IMR-90 (cell line): ENCODE data around the gene ANK3. TPM values are rescaled to one million over a fixed set of nuclear protein-coding genes. Genes with fewer than 3 reads are reported as not detected.

ENCODE experiments used
- ATAC-seq: fragments of 200-7000 bp; cut with Tn5 transposase; 2 replicates; pipeline ENCODE4 v1.9.1; 2020; ENCODE audit warnings: low read depth, mild to moderate bottlenecking, moderate library complexity
- BruUV-seq: library from RNA; stranded (reverse); fragments of 400-500 nt; replicated peaks from 2 replicates; lab custom pipeline; 2021; lab: Mats Ljungman, UMichigan
- CTCF ChIA-PET: fragments of 300-600 bp; formaldehyde crosslinking; extraction: SDS; loops from one replicate; lab custom pipeline; 2021; ENCODE audit warnings: antibody characterized with exemption; lab: Yijun Ruan, JAX
- POLR2A ChIA-PET: fragments of 300-600 bp; sonication (Branson Sonifier 250); formaldehyde crosslinking; loops from one replicate; lab custom pipeline; 2022; ENCODE audit warnings: antibody characterized with exemption; ENCODE audit not compliant: unreplicated experiment; lab: Charles Lee
- DNase-seq: peaks from one replicate; pipeline ENCODE4 v3.0.0; 2013
- H2AFZ ChIP-seq: replicated peaks from 2 replicates; pipeline ENCODE3; 2013; ENCODE audit warnings: low read length, mild to moderate bottlenecking; ENCODE audit not compliant: poor library complexity
- H2AK5ac ChIP-seq: 2 replicates; pipeline ENCODE4 v1.6.1; 2013; ENCODE audit warnings: low read depth, low read length, inconsistent platforms
- H2AK9ac ChIP-seq: replicated peaks from 2 replicates; pipeline ENCODE3; 2013; ENCODE audit warnings: mild to moderate bottlenecking, low read depth, low read length, moderate library complexity; ENCODE audit not compliant: poor library complexity
- H2BK120ac ChIP-seq: 2 replicates; pipeline ENCODE4 v1.6.1; 2013; ENCODE audit warnings: low read depth, low read length, inconsistent platforms
- H2BK15ac ChIP-seq: 3 replicates; pipeline ENCODE4 v1.6.1; 2013; ENCODE audit warnings: low read depth, low read length, inconsistent platforms
- H2BK20ac ChIP-seq: 2 replicates; pipeline ENCODE4 v1.6.1; 2013; ENCODE audit warnings: low read depth, mild to moderate bottlenecking, inconsistent platforms, low read length, moderate library complexity
- H2BK5ac ChIP-seq: 2 replicates; pipeline ENCODE4 v1.6.1; 2013; ENCODE audit warnings: mild to moderate bottlenecking, low read depth, low read length, inconsistent platforms; ENCODE audit not compliant: poor library complexity, severe bottlenecking
- H3K14ac ChIP-seq: replicated peaks from 2 replicates; pipeline ENCODE4 v1.6.1; 2013; ENCODE audit warnings: low read depth, low read length, inconsistent platforms
- H3K18ac ChIP-seq: 2 replicates; pipeline ENCODE4 v1.6.1; 2013; ENCODE audit warnings: low read depth, low read length, control low read depth
- H3K23ac ChIP-seq: 2 replicates; pipeline ENCODE4 v1.6.1; 2013; ENCODE audit warnings: low read depth, low read length, inconsistent platforms
- H3K27ac ChIP-seq: 2 replicates; pipeline ENCODE4 v1.5.1; 2013; ENCODE audit warnings: mild to moderate bottlenecking, control low read depth, low read length; ENCODE audit not compliant: insufficient read depth
- H3K27me3 ChIP-seq: 2 replicates; pipeline ENCODE4 v1.6.1; 2013; ENCODE audit warnings: low read length; ENCODE audit not compliant: control insufficient read depth, insufficient read depth
- H3K36me3 ChIP-seq: 2 replicates; pipeline ENCODE4 v1.6.1; 2013; ENCODE audit warnings: low read length, mixed read lengths; ENCODE audit not compliant: control insufficient read depth, insufficient read depth
- H3K4ac ChIP-seq: 2 replicates; pipeline ENCODE4 v1.6.1; 2013; ENCODE audit warnings: low read depth, low read length, inconsistent platforms
- H3K4me1 ChIP-seq: 2 replicates; pipeline ENCODE4 v1.6.1; 2013; ENCODE audit warnings: low read length, mixed read lengths; ENCODE audit not compliant: control insufficient read depth, insufficient read depth
- H3K4me2 ChIP-seq: 2 replicates; pipeline ENCODE4 v1.6.1; 2013; ENCODE audit warnings: low read depth, mild to moderate bottlenecking, control low read depth, low read length, moderate library complexity
- H3K4me3 ChIP-seq: 2 replicates; pipeline ENCODE4 v1.5.1; 2013; ENCODE audit warnings: low read depth, mild to moderate bottlenecking, control low read depth, low read length, moderate library complexity; ENCODE audit not compliant: insufficient read depth
- H3K56ac ChIP-seq: 2 replicates; pipeline ENCODE4 v1.6.1; 2013; ENCODE audit warnings: low read length, inconsistent platforms; ENCODE audit not compliant: insufficient read depth; ENCODE audit errors: extremely low read depth
- H3K79me1 ChIP-seq, 2 experiments: 2 replicates each; pipeline ENCODE4 v1.6.1; 2013; ENCODE audit warnings: low read length in 2 of 2, inconsistent platforms in 1 of 2, low read depth in 1 of 2
- H3K9ac ChIP-seq: 2 replicates; pipeline ENCODE4 v1.6.1; 2013; ENCODE audit warnings: low read depth, low read length, control low read depth
- H3K9me1 ChIP-seq: 2 replicates; pipeline ENCODE4 v1.6.1; 2013; ENCODE audit warnings: low read length, inconsistent platforms; ENCODE audit not compliant: insufficient read depth
- H3K9me3 ChIP-seq: 2 replicates; pipeline ENCODE4 v1.6.1; 2013; ENCODE audit warnings: low read length; ENCODE audit not compliant: control insufficient read depth, insufficient read depth
- H4K20me1 ChIP-seq: 2 replicates; pipeline ENCODE4 v1.6.1; 2013; ENCODE audit warnings: low read length, inconsistent platforms; ENCODE audit not compliant: insufficient read depth
- H4K5ac ChIP-seq: 2 replicates; pipeline ENCODE4 v1.6.1; 2013; ENCODE audit warnings: mild to moderate bottlenecking, low read depth, low read length, control low read depth
- H4K8ac ChIP-seq, 2 experiments: 2 replicates each; pipeline ENCODE4 v1.6.1; 2013; ENCODE audit warnings: low read depth in 2 of 2, low read length in 2 of 2, control low read depth in 1 of 2, inconsistent platforms in 1 of 2
- H4K91ac ChIP-seq: 2 replicates; pipeline ENCODE4 v1.6.1; 2013; ENCODE audit warnings: low read depth, low read length, inconsistent platforms; ENCODE audit not compliant: insufficient read depth
- CEBPB ChIP-seq: IDR thresholded peaks from 2 replicates; pipeline ENCODE4 v1.6.1; 2012; ENCODE audit warnings: low read depth, low read length, improper control_type of control experiment
- MAFK ChIP-seq: IDR thresholded peaks from 2 replicates; pipeline ENCODE4 v1.6.1; 2012; ENCODE audit warnings: low read depth, low read length, improper control_type of control experiment
- SMC3 ChIP-seq: fragments of 150-350 bp; IDR thresholded peaks from 2 replicates; pipeline ENCODE4 v1.6.1; 2016; ENCODE audit warnings: low read depth, mild to moderate bottlenecking, antibody characterized with exemption, low read length, moderate library complexity
- WGBS, 2 experiments: methylation state at CpG; one replicate each; pipeline versions ENCODE4 v1.1.5 to v1.1.7; 2013; ENCODE audit warnings: missing lambda C conversion rate in 2 of 2; ENCODE audit not compliant: insufficient read length in 1 of 2; ENCODE audit errors: extremely low coverage in 2 of 2; 5-methylcytosine and 5-hydroxymethylcytosine counted together
- dilution Hi-C: fragments of 300-500 bp; cut with HindIII; formaldehyde crosslinking; loops from one replicate; pipeline ENCODE4 v1.14.3; 2018; ENCODE audit warnings: low sequenced_read_pairs; ENCODE audit not compliant: unreplicated experiment
- in situ Hi-C: fragments of 300-500 bp; cut with MboI; formaldehyde crosslinking; loops from 3 replicates; pipeline ENCODE4 v1.14.3; 2019; ENCODE audit warnings: low sequenced_read_pairs, inconsistent platforms, mixed read lengths
- intact Hi-C: fragments of 100-400 bp; cut with micrococcal nuclease; formaldehyde crosslinking; loops from 2 replicates; pipeline ENCODE4 v1.10.0; 2022
- polyA plus RNA-seq, 3 experiments: library from polyadenylated mRNA; depleted of rRNA; stranded (reverse); fragments of >200 nt; gene quantifications; 2 replicates each; pipeline ENCODE4 v1.2.3, GENCODE V29; 2012; ENCODE audit warnings: low replicate concordance in 1 of 3
- total RNA-seq: library from RNA; depleted of rRNA; stranded (reverse); fragments of >200 nt; gene quantifications from 2 replicates; pipeline ENCODE4 v1.2.3, GENCODE V29; 2012

The ANK3 gene
- total and polyA plus RNA-seq, 2 of the 4 experiments (the other 2 are of a cell fraction), result 0.63 to 1.8 TPM

DNA sequence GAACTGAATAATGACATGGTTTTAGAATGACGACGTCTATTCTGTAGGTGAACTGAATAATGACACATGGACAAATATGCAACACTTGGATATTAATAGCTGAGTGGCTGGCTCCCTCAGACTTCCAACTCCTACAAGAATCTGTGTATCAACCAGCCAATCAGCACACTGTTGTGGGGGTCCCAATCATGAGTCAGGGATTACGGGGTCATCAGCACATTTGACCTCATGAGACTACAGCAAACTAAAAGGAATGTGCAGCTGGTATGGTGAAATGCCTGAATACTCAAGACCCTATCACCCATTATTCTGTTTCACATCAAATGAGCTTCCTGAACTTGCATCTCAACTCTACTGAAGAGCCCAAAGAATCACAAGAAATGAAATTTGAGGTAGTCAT lies 192.5 kb downstream of the ANK3 start:
- Histone ChIP-seq H2AK9ac (no peak overlapping the region), H3K4me2 (no peak overlapping the region), H3K4me1 (no peaks in the 10 kb centered on the region), H3K18ac (no peak overlapping the region), H3K9me3 (no peaks in the 10 kb centered on the region), H2AK5ac (no peak overlapping the region), H3K4me3 (no peak overlapping the region), H3K79me1 (no peaks in the 10 kb centered on the region), H3K4ac (no peak overlapping the region), H2BK15ac (no peak overlapping the region), H2BK20ac (no peak overlapping the region), H3K36me3 (no peaks in the 10 kb centered on the region), H3K23ac (no peak overlapping the region), H2BK5ac (no peak overlapping the region), H4K20me1 (no peaks in the 10 kb centered on the region), H2AFZ (no peak overlapping the region), H3K14ac (no peak overlapping the region), H4K8ac (no peak overlapping the region), H3K9ac (no peak overlapping the region), H3K27ac (no peak overlapping the region), H3K9me1 (no peaks in the 10 kb centered on the region), H2BK120ac (no peak overlapping the region), H4K5ac (no peak overlapping the region), H3K56ac (no peak overlapping the region), H4K91ac (no peak overlapping the region), H3K27me3 (peaks cover 13% of the 10 kb centered on the region)
- CTCF ChIA-PET, result interaction anchor here (0.8 kb wide), 1 partner anchor 11 kb away, joined by 3 read pairs; no protein-coding TSS in a partner anchor
- BruUV-seq, result no TSS peak
- no peak for ATAC-seq
- no CpG with 5 or more reads among the region's 3 CpGs for WGBS, 2 experiments
- POLR2A ChIA-PET, result no interaction called here
- intact Hi-C loops (no loop called here), in situ Hi-C loops (no loop called here), dilution Hi-C loops (no loop called here)
- no peak for TF ChIP-seq CEBPB
- no peak for TF ChIP-seq MAFK
- no peak for TF ChIP-seq SMC3
- DNase-seq, result no peak
